ENCODE data around the gene PRAMEF12.
"Not testable (repeated sequence)": the region's sequence is repeated elsewhere in the genome, so short reads cannot be mapped to it uniquely, and the experiment has no call there.

Gene PRAMEF12

GRCh38 chr1:12771186-12771585, 2.4 kb upstream of the PRAMEF12 start:
- no peak for DNase-seq

DNA sequence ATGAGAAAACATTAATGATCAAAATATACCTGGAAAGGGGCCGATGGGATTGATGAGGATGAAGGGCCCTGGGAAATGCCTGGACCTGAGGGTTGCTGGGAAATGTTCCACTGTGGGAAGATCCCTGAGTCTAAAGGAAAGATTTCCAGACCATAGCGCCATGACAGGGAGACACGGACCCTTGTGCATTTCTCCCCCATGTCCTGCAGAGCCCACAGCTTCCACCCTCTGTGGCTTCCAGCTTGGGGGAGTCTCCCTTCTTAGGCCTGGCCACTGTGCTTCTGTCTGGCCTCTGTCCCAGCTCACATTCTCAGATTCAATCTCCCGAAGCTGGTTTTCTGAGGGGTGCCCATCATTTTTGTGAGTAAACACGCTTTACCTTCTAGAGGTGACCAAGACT, 1.0 kb upstream of the PRAMEF12 start:
- no peak for DNase-seq

- DNase-seq = no peak
Measured at GRCh38 chr1:12774801-12775345, 1.3 kb downstream of the PRAMEF12 start.

DNA sequence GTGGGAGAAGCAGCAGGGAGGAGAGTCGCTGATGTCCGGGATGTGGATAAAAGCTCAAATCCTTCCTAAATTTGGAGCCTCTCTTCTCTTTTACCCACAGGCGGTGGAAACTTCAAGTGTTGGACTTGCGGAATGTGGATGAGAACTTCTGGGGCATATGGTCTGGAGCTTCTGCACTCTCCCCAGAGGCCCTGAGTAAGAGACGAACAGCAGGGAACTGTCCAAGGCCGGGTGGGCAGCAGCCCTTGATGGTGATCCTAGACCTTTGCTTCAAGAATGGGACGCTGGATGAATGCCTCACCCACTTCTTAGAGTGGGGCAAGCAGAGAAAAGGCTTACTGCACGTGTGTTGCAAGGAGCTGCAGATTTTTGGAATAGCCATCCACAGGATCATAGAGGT, 1.9 kb downstream of the PRAMEF12 start:
- no peak for DNase-seq

DNA sequence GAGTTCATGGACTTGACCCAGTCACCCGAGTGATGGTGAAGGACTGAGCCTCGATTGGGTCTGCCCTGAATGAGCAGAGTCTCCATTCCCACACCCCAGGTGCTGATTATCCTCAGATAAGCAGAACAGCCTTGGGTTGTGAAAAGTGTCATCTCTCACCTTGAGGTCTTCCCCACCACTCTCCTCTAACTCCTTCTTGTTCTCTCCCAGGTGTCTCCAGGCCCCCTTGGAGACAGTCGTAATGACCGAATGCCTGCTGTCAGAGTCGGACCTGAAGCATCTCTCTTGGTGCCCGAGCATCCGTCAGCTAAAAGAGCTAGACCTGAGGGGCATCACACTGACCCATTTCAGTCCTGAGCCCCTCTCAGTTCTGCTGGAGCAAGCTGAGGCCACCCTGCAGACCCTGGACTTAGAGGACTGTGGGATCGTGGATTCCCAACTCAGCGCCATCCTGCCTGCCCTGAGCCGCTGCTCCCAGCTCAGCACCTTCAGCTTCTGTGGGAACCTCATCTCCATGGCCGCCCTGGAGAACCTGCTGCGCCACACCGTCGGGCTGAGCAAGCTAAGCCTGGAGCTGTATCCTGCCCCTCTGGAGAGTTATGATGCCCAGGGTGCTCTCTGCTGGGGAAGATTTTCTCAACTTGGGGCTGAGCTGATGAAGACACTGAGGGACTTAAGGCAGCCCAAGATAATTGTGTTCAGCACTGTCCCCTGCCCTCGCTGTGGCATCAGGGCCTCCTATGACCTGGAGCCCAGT, 3.4 kb downstream of the PRAMEF12 start:
- DNase-seq = no peak

DNA sequence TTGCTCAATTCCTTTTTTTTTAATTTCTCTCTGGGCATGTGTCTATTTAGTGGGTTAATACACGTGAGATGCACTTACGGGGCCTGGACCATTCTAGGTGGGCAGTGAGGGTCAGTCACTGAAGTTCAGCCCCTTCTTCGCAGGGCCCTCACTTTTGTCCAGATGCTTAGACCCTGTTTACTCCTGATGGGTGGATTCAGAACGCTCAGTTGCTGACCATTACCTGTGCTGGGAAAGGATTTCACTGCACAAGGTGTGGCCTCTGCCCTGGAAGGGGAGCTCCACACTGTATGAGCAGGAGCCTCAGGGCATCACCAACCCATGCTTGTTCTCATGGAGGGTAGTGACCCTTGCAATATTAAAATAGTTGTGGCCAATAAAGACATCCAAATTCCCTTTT, 4.5 kb downstream of the PRAMEF12 start:
- no peak for DNase-seq

- DNase-seq = no peak
Measured at GRCh38 chr1:12778907-12779306, 5.4 kb downstream of the PRAMEF12 start.

DNA sequence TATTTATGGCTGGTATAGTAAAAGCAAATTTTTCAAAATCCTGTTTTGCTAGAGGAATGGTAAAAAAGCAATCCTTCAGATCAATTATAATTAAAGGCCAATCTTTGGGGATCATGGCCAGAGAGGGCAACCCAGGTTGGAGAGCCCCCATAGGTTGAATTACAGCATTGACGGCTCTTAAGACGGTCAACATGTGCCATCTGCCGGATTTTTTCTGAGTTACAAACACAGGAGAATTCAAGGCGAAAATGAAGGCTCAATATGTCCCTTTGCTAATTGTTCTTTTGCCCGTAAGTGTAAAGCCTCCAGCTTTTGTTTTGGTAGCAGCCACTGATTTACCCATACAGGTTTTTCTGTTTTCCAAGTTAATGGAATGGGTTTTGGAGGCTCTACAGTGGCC, 8.0 kb downstream of the PRAMEF12 start:
- DNase-seq = not testable (repeated sequence)

- not testable (repeated sequence) for DNase-seq
Measured at GRCh38 chr1:12783783-12784182, 10.2 kb downstream of the PRAMEF12 start.

- not testable (repeated sequence) for DNase-seq
Measured at GRCh38 chr1:12784729-12785128, 11.2 kb downstream of the PRAMEF12 start.

DNA sequence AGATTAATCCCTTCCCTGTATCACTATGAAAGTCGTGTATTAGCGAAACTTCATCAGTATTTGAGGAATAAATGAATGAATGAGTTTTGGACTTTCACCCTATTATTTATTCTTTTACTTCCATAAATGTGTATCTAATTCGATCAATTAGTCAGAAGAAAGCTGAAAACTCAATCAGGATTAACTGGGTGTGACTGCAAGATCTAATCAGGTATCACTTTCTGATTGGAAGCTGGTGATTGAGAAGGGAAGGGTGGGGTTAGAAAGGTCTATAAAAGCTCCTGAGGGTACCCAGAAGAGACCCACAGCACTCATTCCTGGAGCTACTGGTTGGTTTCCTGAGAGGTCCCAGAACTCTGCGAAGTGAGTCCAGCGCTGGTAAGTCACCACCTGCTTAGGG, 17.6 kb downstream of the PRAMEF12 start, which contains the start of gene PRAMEF1:
Gene PRAMEF1 (plus strand): TSS at position 301 of the 400 bp plus-strand sequence. CDS start 1,831 bp downstream, outside the sequence.
- not testable (repeated sequence) for DNase-seq

GRCh38 chr1:12798911-12799310, 25.4 kb downstream of the PRAMEF12 start:
- DNase-seq = no peak

GRCh38 chr1:12799730-12800129, 26.2 kb downstream of the PRAMEF12 start:
- DNase-seq = no peak

GRCh38 chr1:12809933-12810332, 36.4 kb downstream of the PRAMEF12 start:
- no peak for DNase-seq

GRCh38 chr1:12810691-12811408, 37.3 kb downstream of the PRAMEF12 start:
- DNase-seq = no peak

- DNase-seq = no peak
Measured at GRCh38 chr1:12811409-12811784, 37.9 kb downstream of the PRAMEF12 start.

DNA sequence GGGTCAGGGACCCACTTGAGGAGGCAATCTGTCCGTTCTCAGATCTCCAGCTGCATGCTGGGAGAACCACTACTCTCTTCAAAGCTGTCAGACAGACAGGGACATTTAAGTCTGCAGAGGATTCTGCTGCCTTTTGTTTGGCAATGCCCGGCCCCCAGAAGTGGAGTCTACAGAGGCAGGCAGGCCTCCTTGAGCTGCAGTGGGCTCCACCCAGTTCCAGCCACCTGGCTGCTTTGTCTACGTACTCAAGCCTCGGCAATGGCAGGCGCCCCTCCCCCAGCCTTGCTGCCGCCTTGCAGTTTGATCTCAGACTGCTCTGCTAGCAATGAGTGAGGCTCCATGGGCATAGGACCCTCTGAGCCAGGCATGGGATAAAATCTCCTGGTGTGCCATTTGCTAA, 45.5 kb downstream of the PRAMEF12 start:
- DNase-seq = not testable (repeated sequence)

Data from CD4-positive, alpha-beta T cell treated with Interleukin-17A for 4 hours (primary cell).